Stimulated activated CD4-positive, alpha-beta T cell treated with anti-CD3 and anti-CD28 coated beads, Interleukin-12 subunit alpha, Interleukin-12 subunit beta, amount 100 ng/mL, for 4 hours (primary cell): ENCODE data around the gene CLDN5.
"Not testable (repeated sequence)": the region's sequence is repeated elsewhere in the genome, so short reads cannot be mapped to it uniquely, and the experiment has no call there.

ENCODE experiments used
- DNase-seq: peaks from one replicate; pipeline ENCODE4 v3.0.0-alpha.2; 2020

CLDN5 gene

DNA sequence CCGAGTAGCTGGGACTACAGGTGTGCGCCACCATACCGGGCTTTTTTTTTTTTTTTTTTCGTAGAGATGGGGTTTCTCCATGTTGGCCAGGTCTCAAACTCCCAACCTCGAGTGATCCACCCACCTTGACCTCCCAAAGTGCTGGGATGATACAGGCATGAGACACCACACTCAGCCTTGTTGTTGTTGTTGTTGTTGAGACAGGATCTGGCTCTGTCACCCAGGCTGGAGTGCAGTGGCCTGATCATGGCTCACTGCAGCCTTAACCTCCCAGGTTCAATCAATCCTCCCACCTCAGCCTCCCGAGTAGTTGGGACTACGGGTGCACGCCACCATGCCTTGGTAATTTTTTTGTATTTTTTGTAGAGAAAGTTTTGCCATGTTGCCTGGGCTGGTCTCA lies 23.4 kb upstream of the CLDN5 start:
- no peak for DNase-seq

DNA sequence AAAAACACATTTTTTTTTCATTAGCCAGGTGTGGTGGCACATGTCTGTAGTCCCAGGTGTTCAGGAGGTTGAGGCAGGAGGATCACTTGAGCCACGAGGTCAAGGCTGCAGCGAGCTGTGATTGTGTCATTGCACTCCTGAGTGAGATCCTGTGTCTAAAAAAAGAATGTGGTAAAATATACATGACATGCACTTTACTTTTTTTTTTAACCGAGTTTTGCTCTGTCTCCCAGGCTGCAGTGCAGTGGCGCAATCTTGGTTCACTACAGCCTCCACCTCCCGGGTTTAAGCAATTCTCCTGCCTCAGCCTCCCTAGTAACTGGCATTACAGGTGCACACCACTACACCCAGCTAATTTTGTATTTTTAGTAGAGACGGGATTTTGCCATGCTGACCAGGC lies 22.5 kb upstream of the CLDN5 start:
- no peak for DNase-seq

DNA sequence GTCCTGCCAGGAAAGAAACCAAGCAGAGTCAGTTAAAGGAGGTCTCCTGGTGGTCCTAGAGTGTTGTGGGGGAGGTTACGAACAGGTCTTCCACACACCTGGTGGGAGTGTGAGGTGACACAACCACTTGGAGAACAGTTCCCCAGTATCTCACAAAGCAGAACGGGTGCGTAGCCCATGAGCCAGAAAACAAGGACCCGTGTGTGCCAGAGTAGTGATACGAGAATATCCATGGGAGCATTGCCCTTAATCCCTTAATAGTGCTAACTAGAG lies 21.7 kb upstream of the CLDN5 start:
- no peak for DNase-seq

DNA sequence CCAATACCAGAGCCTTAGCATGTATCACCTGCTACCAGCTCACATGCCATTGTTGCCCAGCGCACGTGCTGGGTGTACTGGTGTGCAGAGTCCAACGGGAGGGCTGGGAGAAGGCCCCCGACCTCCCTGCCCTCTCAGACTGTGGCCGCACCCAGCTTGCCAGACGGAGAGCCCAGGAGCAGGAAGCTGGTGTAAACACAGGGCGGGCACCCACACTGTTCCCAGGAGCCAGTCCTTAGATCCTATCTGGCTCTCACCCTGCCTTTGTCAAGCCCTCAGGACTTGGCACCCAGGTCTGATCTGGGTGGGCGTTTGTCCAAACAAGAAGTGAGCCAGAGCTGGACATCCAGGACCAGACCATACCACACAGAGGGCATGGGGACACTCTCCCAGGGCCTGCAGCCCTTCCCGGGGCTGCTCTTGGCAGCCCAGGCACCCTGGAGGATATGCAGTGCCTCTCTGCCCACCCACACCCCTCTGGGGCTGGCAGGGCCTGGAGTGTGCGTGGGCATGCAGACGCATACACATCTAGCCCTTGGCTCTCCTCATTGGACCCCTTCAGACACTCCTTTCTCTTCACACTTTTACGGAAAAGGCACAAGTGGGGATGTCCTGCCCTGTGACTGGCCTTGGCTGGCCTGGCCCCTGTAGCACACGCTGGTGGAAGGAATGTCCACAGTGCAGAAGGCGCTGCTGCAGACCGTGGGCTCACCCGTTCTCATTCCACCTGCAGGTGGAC lies 19.9 kb upstream of the CLDN5 start:
- no peak for DNase-seq

DNA sequence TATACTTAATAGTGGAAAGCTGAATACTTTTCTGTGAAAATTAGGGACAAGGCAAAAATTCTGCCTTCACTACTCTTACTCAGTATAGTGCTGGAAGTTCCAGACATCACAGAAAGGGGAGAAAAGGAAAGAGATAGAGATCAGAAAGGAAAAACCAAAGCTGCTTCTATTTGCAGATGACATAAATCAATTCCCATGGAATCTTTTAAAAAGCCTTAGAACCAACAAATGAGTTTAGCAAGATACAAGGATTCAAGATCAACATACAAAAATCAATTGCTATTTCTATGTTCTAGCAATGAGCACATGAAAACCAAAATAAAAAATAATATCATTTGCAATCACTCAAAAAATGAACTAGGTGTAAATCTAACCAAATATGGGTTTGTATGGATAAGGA lies 16.2 kb upstream of the CLDN5 start:
- DNase-seq, result no peak

DNA sequence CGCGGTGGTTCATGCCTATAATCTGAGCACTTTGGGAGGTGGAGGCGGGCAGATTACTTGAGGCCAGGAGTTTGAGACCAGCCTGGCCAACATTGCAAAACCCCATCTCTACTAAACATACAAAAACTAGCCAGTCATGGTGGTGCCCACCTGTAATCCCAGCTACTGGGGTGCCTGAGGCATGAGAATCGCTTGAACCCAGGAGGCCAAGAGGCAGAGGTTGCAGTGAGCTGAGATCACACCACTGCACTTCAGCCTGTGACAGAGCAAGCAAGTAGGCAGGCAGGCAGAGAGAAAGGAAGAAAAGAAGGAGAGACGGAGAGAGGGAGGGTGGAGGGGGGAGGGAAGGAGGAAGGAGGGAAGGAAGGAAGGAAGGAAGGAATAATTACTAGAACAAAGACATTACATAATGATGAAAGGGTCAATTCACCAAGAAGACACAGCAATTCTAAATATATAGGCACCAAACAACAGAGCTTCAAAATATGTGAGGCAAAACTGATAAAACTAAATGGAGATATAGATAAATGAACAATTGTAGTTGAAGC lies 13.8 kb upstream of the CLDN5 start:
- no peak for DNase-seq

DNA sequence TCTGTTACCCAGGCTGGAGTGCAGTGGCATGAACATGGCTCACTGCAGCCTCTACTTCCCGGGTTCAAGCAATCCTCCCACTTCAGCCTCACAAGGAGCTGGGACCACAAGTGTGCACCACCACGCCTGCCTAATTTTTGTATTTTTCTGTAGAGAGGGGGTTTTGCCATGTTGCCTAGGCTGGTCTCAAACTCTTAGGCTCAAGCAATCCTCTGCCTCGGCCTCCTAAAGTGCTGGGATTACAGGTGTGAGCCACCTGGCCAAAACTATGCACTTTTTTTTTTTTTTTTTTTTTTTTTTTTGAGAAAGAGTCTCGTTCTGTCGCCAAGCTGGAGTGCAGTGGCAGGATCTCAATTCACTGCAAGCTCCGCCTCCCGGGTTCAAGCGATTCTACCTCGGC lies 12.4 kb upstream of the CLDN5 start:
- DNase-seq, result no peak

DNA sequence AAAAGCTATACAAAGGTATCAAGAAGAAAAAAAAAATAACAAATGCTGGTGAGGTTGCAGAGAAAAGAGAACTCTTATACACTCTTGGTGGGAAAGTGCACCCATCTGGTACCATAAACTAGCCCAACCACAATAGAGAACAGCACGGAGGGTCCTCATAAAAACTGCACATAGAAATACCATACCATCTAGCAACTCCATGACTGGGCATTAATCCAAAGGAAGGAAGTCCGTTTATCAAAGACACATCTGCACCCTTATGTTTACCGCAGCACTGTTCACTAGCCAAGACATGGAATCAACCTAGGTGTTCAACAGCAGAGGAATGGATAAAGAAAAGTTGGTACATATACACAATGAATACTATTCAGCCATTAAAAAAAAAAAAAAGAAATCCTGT lies 10.8 kb upstream of the CLDN5 start:
- no peak for DNase-seq

DNA sequence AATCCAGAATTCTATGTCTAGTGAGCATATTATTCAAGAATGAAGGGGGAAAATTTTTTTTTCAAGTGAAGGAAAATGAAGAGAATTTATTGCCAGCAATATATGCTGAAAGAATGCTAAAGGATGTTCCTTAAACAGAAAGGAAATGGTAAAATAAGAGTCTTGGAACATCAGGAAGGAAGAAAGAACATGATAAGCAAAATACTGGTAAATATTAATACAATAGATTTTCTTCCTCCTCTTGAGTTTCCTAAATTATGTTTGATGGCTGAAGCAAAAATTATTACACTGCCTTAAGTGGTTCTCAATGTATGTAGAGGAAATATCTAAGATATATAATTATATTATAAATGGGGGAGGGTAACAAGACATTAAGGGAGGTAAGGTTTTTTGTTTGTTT lies 9.6 kb upstream of the CLDN5 start:
- no peak for DNase-seq

DNA sequence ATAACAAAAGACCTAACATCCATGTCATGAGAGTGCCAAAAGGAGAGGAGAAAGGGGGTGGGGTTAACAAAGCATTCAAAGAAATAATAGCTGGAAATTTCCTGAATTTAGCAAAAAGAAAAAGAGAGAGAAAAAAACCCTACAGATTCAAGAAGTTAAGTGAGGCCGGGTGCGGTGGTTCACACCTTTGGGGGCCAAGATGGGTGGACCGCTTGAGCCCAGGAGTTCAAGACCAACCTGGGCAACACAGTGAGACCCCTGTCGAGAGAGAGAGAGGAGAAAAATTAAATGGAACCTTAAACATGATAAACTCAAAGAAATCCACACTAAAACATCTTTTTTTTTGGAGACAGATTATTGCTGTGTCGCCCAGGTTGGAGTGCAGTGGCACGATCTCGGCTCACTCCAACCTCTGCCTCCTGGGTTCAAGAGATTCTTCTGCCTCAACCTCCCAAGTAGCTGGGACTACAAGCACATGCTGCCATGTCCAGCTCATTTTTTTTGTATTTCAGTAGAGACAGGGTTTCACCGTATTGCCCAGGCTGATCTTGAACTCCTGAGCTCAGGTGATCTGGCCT lies 8.9 kb upstream of the CLDN5 start:
- DNase-seq, result no peak

DNA sequence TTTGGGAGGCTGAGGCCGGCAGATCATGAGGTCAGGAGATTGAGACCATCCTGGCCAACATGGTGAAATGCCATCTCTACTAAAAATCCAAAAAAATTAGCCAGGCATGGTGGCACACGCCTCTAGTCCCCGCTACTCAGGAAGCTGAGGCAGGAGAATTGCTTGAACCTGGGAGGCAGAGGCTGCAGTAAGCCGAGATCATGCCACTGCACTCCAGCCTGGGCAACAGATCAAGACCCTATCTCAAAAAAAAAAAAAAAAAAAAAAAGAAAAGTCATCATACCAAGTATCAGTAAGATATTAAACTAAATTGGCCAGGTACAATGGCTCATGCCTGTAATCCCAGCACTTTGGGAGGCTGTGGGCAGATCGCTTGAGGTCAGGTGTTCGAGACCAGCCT lies 7.1 kb upstream of the CLDN5 start:
- not testable (repeated sequence) for DNase-seq

DNA sequence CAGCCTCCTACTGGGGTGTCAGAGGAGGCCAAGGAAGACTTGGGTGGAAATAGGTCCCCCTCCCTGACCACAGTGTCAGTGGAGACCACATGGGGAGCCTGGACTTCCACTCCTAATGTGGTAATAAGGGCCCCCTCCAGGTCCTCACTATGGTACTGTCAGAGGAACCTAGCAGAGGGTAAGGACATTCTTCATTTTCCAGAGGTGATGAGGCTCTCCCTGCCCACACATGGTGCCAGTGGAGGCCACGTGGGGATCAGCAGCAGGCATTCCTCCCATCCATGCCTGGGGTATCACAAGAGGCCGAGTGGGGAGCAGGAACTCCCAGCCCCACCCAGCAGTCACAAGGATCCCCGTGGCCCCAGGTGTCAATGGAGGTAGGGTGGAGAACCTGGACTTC lies 6.5 kb upstream of the CLDN5 start:
- no peak for DNase-seq

DNA sequence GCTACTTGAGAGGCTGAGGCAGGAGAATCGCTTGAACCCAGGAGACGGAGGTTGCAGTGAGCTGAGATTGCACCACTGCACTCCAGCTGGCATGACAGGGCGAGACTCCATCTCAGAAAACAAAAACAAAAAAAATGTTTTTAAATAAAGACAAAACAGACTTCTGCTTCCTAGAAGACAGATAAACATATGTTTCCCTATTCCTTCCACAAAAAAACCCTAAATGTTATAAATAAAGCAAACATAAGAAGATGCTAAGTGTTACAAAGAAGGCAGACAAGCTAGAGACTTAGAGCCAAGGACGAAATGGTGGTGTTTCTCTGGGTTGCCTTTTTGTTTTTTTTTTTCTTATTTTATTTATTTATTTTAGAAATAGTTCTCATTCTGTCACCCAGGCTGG lies 5.6 kb upstream of the CLDN5 start:
- DNase-seq, result no peak

DNA sequence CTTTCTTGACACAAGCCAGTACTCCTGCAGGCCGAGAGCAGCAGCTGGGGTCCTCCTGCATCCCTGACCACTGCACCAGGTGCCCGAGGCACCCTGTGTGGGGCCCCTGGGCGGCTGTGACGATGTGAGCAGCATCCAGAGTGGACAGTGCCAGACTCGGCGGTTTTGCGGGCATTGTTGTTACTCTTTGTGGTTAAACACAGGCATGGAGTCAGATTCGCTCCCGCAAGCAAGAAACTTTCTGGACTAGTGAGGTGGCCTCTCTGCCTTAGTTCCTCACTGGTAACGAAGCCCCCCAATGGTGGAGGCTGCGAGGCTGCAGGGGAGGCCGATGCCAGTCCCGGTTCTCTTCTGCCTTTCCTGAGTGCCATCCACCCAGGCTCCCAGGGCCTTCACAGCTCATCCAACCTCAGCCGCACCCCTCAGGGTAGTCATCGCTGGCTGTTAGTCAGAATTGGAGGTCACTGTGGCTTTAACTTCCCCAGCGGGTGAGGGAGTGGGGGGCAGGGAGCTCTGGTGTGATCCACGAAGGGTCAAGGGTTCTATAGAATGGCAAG lies 3.7 kb upstream of the CLDN5 start:
- no peak for DNase-seq

DNA sequence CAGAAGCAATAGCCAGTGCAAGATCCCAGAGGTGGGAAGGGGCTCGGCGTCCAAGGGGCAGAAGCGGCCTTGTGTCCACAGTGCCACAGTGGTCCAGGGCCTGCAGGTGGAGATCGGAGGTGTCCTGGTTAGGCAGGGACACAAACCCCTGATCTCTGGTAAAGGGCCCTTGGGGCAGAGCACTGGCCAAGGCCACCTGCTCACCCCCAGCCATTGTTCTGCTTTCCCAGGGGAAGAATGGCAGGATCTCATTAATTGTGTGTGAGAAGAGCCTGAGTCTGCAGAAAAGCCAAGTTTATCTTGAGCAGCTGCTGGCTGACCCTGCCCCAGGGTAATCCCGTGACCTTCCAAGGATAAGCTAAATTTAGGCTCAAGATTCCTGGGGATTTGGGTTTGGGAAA lies 3.1 kb upstream of the CLDN5 start:
- no peak for DNase-seq

DNA sequence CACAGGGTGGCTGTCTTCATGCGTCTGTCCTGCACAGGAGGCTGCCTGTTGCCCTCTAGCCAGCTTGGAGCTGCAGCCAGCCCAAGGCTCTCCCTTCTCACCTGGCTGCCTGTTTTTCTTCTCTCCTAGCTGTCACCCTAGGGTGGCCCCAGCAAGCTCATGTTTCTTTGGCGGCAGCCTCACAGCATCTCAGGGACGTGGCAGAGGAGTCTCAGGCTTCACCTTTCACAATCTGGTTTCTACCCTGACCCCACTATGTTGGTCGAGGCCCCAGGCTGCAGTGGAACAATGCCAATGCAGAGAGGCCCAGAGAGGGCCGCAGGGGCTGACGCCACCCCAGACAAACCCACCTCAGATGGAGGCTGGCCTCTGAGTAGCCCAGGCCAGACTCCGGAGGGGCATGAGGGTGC lies 2.5 kb upstream of the CLDN5 start:
- DNase-seq, result no peak

DNA sequence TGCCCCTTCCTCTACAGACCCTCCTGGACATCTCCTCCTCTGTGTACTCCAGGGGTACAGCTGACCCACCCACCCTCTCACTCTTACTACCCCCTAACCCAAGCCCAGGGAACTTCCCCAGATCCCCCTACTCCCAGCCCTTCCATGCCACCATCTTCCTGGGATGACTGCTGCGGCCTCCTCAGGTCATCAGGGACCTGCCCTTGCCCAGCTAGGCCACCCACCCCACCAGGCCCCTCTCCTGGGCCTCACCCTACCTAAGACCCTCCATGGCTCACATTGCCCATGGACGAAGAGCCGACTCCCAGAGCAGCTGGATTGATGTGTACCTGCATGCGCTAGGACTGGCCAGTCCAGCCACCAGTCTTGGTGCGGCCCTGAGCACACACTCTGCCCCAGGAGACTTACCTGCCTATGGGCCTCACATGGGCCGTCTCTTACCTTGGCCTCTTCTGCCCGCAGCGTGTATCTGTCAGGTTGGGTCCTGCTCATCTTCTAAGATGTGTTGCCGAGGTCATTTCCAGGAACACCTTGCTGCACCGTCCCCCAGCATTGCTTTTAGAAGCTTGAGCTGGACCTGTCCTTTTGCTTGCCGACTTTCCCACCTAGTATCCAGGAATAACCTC lies 2.0 kb upstream of the CLDN5 start:
- no peak for DNase-seq

DNA sequence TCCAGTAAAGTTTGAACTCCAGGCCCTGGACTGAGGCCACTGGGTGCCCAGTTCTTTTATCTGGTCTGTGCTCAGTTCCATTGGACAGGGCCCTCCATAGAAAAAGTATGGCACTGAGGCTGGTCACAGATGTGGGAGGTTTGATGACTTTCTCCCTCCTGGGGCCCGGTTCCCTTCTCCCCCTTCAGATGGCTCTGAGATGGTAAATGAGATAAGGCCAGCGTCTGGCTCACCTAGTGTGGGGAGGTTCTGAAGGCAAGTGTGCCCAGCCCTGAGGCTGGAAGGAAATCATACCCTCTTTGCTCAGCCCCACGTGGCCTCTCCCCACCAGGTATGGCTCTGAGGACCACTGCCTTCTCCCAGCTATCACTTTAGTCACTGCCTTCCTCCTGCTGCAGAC lies 1.5 kb upstream of the CLDN5 start:
- DNase-seq, result no peak

DNA sequence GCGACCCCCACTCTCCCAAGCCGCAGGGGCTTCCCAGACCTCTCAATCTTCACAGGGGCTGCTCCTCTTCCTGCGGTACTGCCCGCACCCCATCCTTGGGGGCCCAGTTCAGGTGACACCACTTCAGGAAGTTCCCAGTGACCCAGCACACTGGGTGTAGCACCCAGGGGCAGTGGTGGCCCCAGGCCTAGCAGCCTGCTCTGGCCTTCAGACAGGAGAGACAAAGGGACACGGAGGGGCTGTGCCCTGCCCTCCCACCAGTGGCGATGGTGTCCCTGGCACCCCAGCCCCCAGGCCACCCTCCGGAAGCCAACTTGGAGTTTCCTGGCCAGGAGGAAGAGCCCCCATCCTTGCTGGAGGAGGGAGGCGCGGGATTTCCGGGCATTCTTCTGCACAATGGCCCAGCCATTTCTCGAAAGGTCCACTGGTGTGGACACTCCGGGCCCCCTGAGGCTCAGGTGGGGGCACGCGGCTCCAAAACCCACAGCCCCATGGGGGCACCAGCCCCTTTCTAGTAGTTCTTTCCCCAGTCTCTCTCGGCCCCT lies 978 bp upstream of the CLDN5 start:
- no peak for DNase-seq

DNA sequence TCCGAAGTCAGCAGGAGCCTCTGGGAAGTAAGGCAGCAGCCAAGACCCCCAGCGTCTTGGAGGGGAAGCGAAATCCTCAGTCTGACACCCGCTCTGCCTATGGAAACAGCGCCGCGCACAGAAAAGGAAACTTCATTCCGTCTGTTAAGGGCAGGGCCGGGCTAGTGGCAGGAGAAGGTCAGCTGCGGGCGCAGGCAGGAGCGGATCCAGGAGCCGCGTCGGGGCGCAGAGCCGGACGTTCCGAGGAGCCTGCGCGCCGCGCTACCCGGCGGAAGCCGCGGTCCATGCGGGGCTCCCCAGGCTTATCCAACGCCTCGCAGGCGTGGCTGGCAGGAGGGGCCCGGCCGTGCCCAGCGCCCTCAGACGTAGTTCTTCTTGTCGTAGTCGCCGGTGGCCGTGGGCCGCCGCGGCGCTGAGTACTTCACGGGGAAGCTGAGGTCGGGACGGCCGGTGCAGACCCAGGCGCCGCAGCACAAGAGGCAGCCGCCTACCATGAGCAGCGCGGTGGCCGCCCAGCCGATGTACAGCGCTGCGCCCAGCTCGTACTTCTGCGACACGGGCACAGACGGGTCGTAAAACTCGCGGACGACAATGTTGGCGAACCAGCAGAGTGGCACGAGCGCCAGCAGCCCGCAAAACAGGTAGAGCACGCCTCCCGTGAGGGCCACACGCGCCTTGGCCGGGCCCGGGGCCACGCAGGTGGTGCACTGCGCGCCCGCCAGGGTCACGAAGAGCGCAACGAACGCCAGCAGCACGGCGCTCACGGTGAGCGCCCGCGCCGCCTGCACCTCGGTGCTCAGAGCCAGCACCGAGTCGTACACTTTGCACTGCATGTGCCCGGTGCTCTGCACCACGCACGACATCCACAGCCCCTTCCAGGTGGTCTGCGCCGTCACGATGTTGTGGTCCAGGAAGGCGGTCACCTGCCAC lies 705 bp downstream of the CLDN5 start:
- DNase-seq, result peak; percentile 16

DNA sequence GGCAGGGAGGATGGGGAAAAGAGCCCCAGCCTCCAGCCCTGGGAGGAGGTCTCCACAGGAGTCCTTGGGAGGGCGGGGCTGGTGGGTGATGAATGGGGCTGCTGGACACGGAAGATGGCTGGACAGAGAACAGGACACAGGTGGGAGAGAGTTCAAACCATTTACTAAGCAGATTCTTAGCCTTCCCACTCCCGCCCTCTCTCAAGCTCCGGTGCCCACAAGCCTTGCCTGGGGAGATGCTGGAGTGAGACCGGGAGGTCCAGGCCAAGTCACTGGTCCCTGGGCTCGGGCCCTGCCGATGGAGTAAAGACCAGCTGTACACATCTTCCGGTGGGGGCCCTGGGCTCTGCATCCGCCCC lies 1.4 kb downstream of the CLDN5 start:
- no peak for DNase-seq

DNA sequence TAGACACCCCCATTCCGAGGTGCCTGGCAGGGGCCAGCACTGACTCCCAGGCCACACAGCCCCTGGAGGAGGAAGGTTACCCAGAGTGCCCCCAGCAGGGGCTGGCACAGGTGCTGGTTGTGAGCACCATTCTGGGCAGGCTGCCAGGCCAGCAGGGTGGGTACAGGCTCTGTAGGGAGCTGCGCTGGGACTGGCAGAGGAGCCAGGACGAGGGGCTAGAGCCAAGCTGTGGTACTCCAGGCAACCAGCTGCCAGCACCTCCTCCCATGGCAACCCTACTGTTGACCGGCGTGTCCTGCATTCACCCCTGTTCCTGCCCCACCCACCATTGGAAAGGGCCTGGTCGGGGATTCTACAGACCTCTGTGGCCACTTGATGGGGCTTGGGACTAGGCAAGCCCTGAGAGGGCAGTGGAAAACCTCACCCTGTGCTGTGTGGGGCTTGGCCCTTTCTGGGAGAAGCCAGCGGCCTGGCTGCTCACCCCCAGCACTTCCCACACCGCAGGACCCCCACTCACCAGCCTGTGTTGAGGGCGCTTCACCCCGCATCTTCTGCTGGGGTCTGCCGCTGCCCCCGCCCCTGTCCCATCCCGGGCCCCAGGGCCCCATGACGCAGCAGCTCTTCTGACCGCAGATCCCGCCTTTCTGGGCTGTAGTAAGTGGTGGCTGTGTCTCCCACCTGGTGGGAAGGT lies 1.9 kb downstream of the CLDN5 start:
- DNase-seq, result no peak
